Measurements from ENCODE around the gene MTA3.

GRCh38 chr2:42742740-42743658 is 174.6 kb downstream of the MTA3 start:
- TF ChIP-seq, protein P1, sequence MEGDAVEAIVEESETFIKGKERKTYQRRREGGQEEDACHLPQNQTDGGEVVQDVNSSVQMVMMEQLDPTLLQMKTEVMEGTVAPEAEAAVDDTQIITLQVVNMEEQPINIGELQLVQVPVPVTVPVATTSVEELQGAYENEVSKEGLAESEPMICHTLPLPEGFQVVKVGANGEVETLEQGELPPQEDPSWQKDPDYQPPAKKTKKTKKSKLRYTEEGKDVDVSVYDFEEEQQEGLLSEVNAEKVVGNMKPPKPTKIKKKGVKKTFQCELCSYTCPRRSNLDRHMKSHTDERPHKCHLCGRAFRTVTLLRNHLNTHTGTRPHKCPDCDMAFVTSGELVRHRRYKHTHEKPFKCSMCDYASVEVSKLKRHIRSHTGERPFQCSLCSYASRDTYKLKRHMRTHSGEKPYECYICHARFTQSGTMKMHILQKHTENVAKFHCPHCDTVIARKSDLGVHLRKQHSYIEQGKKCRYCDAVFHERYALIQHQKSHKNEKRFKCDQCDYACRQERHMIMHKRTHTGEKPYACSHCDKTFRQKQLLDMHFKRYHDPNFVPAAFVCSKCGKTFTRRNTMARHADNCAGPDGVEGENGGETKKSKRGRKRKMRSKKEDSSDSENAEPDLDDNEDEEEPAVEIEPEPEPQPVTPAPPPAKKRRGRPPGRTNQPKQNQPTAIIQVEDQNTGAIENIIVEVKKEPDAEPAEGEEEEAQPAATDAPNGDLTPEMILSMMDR (IDR thresholded peaks at IDR 0.05; ENCODE audit: extremely low read depth in 1 of 2, insufficient read depth in 1 of 2, low read depth in 1 of 2, low read length in 2 of 2): no peak
- TF ChIP-seq, protein P2, sequence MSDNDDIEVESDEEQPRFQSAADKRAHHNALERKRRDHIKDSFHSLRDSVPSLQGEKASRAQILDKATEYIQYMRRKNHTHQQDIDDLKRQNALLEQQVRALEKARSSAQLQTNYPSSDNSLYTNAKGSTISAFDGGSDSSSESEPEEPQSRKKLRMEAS (IDR thresholded peaks at IDR 0.05; ENCODE audit: insufficient read depth, insufficient read length): no peak
- no peak for TF ChIP-seq POLR2AphosphoS5 (IDR thresholded peaks at IDR 0.05; ENCODE audit: insufficient read depth, low read depth, low read length)
- no peak for TF ChIP-seq JUN (IDR thresholded peaks at IDR 0.05; ENCODE audit: borderline replicate concordance, insufficient read depth, insufficient read length, low read depth)

Data from endothelial cell of umbilical vein (primary cell).